Measurements from ENCODE around the gene MAP1LC3B2. TPM values are rescaled to one million over a fixed set of nuclear protein-coding genes. Genes with fewer than 3 reads are reported as not detected.

MAP1LC3B2 gene
- total and polyA plus RNA-seq, 2 experiments from 2014 or later: 3.3 TPM; not detected in 1

- no peaks in the 10 kb centered on the region for H3K27me3 ChIP-seq
- H3K79me2 ChIP-seq: no peaks in the 10 kb centered on the region
- H3K36me3 ChIP-seq (replicated peaks; ENCODE audit: insufficient read depth, low read depth): no peaks in the 10 kb centered on the region
- TF ChIP-seq EZH2 (IDR thresholded peaks at IDR 0.05; ENCODE audit: borderline replicate concordance): no peak
- TF ChIP-seq CTCF (IDR thresholded peaks at IDR 0.05; ENCODE audit: poor library complexity): no peak
- no peak for TF ChIP-seq EZH2phosphoT487 (IDR thresholded peaks at IDR 0.05; ENCODE audit: low read depth, severe bottlenecking, unreplicated experiment)
- WGBS (ENCODE audit: low lambda C conversion rate, missing lambda C conversion rate): 58% methylated on average over 15 of the region's 15 CpGs
- no peaks in the 10 kb centered on the region for H3K9me2 ChIP-seq (replicated peaks; ENCODE audit: insufficient read depth)
- H3K4me1 ChIP-seq (ENCODE audit: insufficient read depth): peaks cover 15% of the 10 kb centered on the region
- H3K4me3 ChIP-seq: no peak overlapping the region
- no peak overlapping the region for H3K27ac ChIP-seq
- no peak overlapping the region for H2AFZ ChIP-seq
- no peaks in the 10 kb centered on the region for H4K20me1 ChIP-seq (ENCODE audit: insufficient read depth, poor library complexity, severe bottlenecking)
- no peak overlapping the region for H3K4me2 ChIP-seq
- no peaks in the 10 kb centered on the region for H3K9me3 ChIP-seq (ENCODE audit: low read depth)
- no peak for DNase-seq (ENCODE audit: low spot score)
Observed at GRCh38 chr12:116520801-116521471, 38.2 kb upstream of the MAP1LC3B2 start.

DNA sequence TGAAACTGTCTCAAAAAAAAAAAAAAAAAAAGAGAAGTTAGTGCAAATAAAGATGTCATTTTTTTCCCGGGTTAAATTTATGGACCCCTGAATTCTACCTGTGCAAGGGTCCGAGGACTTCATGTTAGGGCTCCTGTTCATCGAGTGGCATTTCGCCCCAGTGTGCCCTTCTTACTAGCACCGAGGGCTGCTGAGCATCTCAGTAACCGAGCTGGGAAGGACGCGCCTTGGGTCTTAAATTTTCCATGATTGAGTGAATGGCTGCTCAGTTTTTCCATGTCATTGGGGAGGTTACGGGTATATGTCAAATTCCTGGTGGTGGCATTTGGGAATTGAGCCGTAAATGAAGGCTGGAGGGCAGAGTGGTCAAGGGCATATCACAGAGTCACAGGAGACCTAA, 34.9 kb upstream of the MAP1LC3B2 start:
- Histone ChIP-seq H3K36me3 (replicated peaks; ENCODE audit: insufficient read depth, low read depth) (no peaks in the 10 kb centered on the region), H3K9me2 (replicated peaks; ENCODE audit: insufficient read depth) (no peaks in the 10 kb centered on the region), H3K4me2 (no peak overlapping the region), H3K4me3 (no peak overlapping the region), H3K27ac (no peak overlapping the region), H3K9me3 (ENCODE audit: low read depth) (no peaks in the 10 kb centered on the region), H3K79me2 (no peaks in the 10 kb centered on the region), H3K4me1 (ENCODE audit: insufficient read depth) (peaks cover 24% of the 10 kb centered on the region), H2AFZ (no peak overlapping the region), H3K27me3 (no peaks in the 10 kb centered on the region), H4K20me1 (ENCODE audit: insufficient read depth, poor library complexity, severe bottlenecking) (no peaks in the 10 kb centered on the region)
- TF ChIP-seq EZH2 (IDR thresholded peaks at IDR 0.05; ENCODE audit: borderline replicate concordance) (no peak), EZH2phosphoT487 (IDR thresholded peaks at IDR 0.05; ENCODE audit: low read depth, severe bottlenecking, unreplicated experiment) (no peak), CTCF (IDR thresholded peaks at IDR 0.05; ENCODE audit: poor library complexity) (no peak)
- 96% methylated on average over 10 of the region's 10 CpGs for WGBS (ENCODE audit: low lambda C conversion rate, missing lambda C conversion rate)
- DNase-seq (ENCODE audit: low spot score): no peak

- Histone ChIP-seq H3K36me3 (replicated peaks; ENCODE audit: insufficient read depth, low read depth) (no peaks in the 10 kb centered on the region), H3K9me3 (ENCODE audit: low read depth) (no peaks in the 10 kb centered on the region), H3K4me2 (peak overlapping the region; percentile 49), H3K27ac (peak overlapping the region; percentile 47), H3K9me2 (replicated peaks; ENCODE audit: insufficient read depth) (no peaks in the 10 kb centered on the region), H3K4me1 (ENCODE audit: insufficient read depth) (peaks cover 27% of the 10 kb centered on the region), H2AFZ (peak overlapping the region; percentile 37), H3K79me2 (no peaks in the 10 kb centered on the region), H3K27me3 (no peaks in the 10 kb centered on the region), H4K20me1 (ENCODE audit: insufficient read depth, poor library complexity, severe bottlenecking) (no peaks in the 10 kb centered on the region), H3K4me3 (no peak overlapping the region)
- TF ChIP-seq EZH2phosphoT487 (IDR thresholded peaks at IDR 0.05; ENCODE audit: low read depth, severe bottlenecking, unreplicated experiment): no peak
- TF ChIP-seq EZH2 (IDR thresholded peaks at IDR 0.05; ENCODE audit: borderline replicate concordance): no peak
- TF ChIP-seq CTCF (IDR thresholded peaks at IDR 0.05; ENCODE audit: poor library complexity): no peak
- DNase-seq (ENCODE audit: low spot score): no peak
- 46% methylated on average over 4 of the region's 4 CpGs for WGBS (ENCODE audit: low lambda C conversion rate, missing lambda C conversion rate)
Observed at GRCh38 chr12:116524964-116525379, 34.2 kb upstream of the MAP1LC3B2 start.

Data from hepatocyte (in vitro differentiated cells).